Measurements from ENCODE around the gene UBXN11.

Gene UBXN11

GRCh38 chr1:26254404-26254803 lies 52.0 kb downstream of the UBXN11 start:
- Histone ChIP-seq H3K9ac (ENCODE audit: low read length in 5 of 5) (no peak overlapping the region), H3K4me3 (ENCODE audit: low read depth in 1 of 5, low read length in 5 of 5) (no peak overlapping the region), H3K36me3 (ENCODE audit: control insufficient read depth in 5 of 5, insufficient read depth in 5 of 5, low read length in 5 of 5) (peaks cover 10 to 36% (median 21%) of the 10 kb centered on the region in 5 donors), H3K27me3 (ENCODE audit: control insufficient read depth in 5 of 5, insufficient read depth in 4 of 5, low read length in 5 of 5) (no peaks in the 10 kb centered on the region), H3K4me1 (ENCODE audit: control insufficient read depth in 5 of 5, insufficient read depth in 5 of 5, low read length in 5 of 5) (no peaks in the 10 kb centered on the region), H3K27ac (ENCODE audit: low read depth, low read length) (no peak overlapping the region), H3K9me3 (ENCODE audit: control insufficient read depth in 5 of 5, low read length in 5 of 5) (no peaks in the 10 kb centered on the region)

DNA sequence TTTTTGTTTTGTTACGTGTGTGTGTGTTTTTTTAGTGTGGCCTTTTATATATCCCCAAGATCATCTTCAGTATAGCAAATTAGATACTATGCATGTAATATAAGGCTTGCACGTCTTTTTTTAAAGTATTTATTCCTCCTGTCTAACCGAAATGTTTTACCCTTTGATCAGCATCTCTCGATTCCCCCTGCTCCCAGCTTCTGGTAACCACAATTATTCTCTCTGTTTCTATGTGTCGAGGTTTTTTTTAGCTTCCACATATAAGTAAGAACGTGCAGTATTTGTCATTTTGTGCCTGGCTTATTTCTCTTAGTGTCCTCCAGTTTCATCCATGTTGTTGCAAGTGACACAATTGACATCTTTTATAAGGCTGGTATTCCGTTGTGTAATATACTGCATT lies 53.7 kb downstream of the UBXN11 start:
- Histone ChIP-seq H3K4me1 (ENCODE audit: control insufficient read depth in 5 of 5, insufficient read depth in 5 of 5, low read length in 5 of 5) (no peaks in the 10 kb centered on the region), H3K4me3 (ENCODE audit: low read depth in 1 of 5, low read length in 5 of 5) (no peak overlapping the region), H3K9me3 (ENCODE audit: control insufficient read depth in 5 of 5, low read length in 5 of 5) (no peaks in the 10 kb centered on the region), H3K27me3 (ENCODE audit: control insufficient read depth in 5 of 5, insufficient read depth in 4 of 5, low read length in 5 of 5) (no peaks in the 10 kb centered on the region), H3K36me3 (ENCODE audit: control insufficient read depth in 5 of 5, insufficient read depth in 5 of 5, low read length in 5 of 5) (peaks cover 6 to 25% (median 14%) of the 10 kb centered on the region in 5 donors), H3K27ac (ENCODE audit: low read depth, low read length) (no peak overlapping the region), H3K9ac (ENCODE audit: low read length in 5 of 5) (no peak overlapping the region)

DNA sequence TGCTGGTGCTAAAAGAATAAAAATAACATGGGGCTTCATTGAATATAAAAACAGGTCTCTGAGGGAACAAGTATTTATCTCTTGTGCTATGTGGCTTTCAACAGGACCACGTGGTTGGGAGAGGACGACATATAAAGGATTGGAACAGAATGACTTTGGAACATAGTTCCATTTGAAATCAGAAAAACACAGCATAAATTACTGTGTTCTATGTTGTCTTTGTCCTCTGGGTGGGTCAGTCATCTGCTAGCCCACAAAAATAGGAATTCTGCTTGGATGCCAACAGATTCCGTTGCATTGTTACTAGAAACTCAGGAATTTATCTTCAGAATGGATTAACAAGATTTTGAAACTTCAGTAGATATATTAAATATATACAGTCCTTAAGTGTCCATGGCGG lies 66.5 kb downstream of the UBXN11 start:
- no peaks in the 10 kb centered on the region for H3K27me3 ChIP-seq (ENCODE audit: control insufficient read depth in 5 of 5, insufficient read depth in 4 of 5, low read length in 5 of 5)
- H3K4me1 ChIP-seq (ENCODE audit: control insufficient read depth in 5 of 5, insufficient read depth in 5 of 5, low read length in 5 of 5) = peaks cover 0 to 5% (median 4%) of the 10 kb centered on the region in 5 donors
- H3K4me3 ChIP-seq (ENCODE audit: low read depth in 1 of 5, low read length in 5 of 5) = no peak overlapping the region
- peaks cover 0 to 9% (median 3%) of the 10 kb centered on the region in 5 donors for H3K36me3 ChIP-seq (ENCODE audit: control insufficient read depth in 5 of 5, insufficient read depth in 5 of 5, low read length in 5 of 5)
- no peak overlapping the region for H3K9ac ChIP-seq (ENCODE audit: low read length in 5 of 5)
- no peaks in the 10 kb centered on the region for H3K9me3 ChIP-seq (ENCODE audit: control insufficient read depth in 5 of 5, low read length in 5 of 5)
- no peak overlapping the region for H3K27ac ChIP-seq (ENCODE audit: low read depth, low read length)

GRCh38 chr1:26237230-26237966 lies 69.0 kb downstream of the UBXN11 start:
- Histone ChIP-seq H3K36me3 (ENCODE audit: control insufficient read depth in 5 of 5, insufficient read depth in 5 of 5, low read length in 5 of 5) (no peaks in the 10 kb centered on the region), H3K9ac (ENCODE audit: low read length in 5 of 5) (no peak overlapping the region), H3K4me1 (ENCODE audit: control insufficient read depth in 5 of 5, insufficient read depth in 5 of 5, low read length in 5 of 5) (peaks cover 0 to 16% (median 14%) of the 10 kb centered on the region in 5 donors), H3K27ac (ENCODE audit: low read depth, low read length) (no peak overlapping the region), H3K9me3 (ENCODE audit: control insufficient read depth in 5 of 5, low read length in 5 of 5) (no peaks in the 10 kb centered on the region), H3K27me3 (ENCODE audit: control insufficient read depth in 5 of 5, insufficient read depth in 4 of 5, low read length in 5 of 5) (no peaks in the 10 kb centered on the region), H3K4me3 (ENCODE audit: low read depth in 1 of 5, low read length in 5 of 5) (no peak overlapping the region)

- H3K27ac ChIP-seq (ENCODE audit: low read depth, low read length) = peak overlapping the region; percentile 84
- no peaks in the 10 kb centered on the region for H3K36me3 ChIP-seq (ENCODE audit: control insufficient read depth in 5 of 5, insufficient read depth in 5 of 5, low read length in 5 of 5)
- peak overlapping the region; percentile 85 to 96 (median 95) for H3K4me3 ChIP-seq (ENCODE audit: low read depth in 1 of 5, low read length in 5 of 5)
- H3K27me3 ChIP-seq (ENCODE audit: control insufficient read depth in 5 of 5, insufficient read depth in 4 of 5, low read length in 5 of 5) = no peaks in the 10 kb centered on the region
- H3K9ac ChIP-seq (ENCODE audit: low read length in 5 of 5) = peak overlapping the region; percentile 86 to 98 (median 89)
- no peaks in the 10 kb centered on the region for H3K9me3 ChIP-seq (ENCODE audit: control insufficient read depth in 5 of 5, low read length in 5 of 5)
- peaks cover 0 to 16% (median 14%) of the 10 kb centered on the region in 5 donors for H3K4me1 ChIP-seq (ENCODE audit: control insufficient read depth in 5 of 5, insufficient read depth in 5 of 5, low read length in 5 of 5)
These were observed 71.6 kb downstream of the UBXN11 start for GRCh38 chr1:26234644-26235370.

DNA sequence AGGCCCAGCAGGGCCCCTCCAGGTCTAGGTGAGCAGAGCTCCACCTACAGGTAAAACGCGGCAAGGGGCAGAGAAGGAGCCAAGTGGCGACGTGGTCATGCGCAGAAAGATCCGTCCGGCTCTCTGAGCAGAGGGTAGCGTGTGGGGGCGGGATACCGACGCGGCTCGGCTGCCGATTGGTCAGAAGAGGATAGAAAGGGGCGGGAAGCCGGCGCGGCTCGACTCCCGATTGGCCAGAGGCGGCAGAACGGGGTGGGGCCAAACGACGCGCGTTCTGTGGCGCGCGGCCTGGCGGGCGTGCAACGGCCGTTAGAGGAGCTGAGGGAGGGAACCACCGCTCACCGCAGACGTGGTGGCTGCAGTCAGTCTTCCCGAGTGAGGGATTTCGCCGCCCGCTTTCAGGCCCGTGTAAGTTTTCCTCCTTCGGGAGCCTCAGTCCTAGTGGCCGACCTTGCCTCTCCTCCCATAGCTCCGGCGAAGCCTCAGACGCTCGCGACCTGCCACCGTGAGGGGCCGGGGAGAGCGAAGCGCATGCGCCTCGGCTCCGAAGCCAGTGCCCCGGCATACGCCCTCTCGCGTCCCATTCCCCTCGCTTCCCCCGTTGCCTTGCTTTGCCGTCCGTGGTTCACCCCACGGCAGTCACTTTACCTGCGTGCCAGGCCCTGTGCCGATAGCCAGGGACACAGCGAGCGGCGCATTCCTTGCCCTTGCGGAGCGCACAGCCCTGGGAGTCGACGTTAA lies 72.4 kb downstream of the UBXN11 start, which contains the start of gene CEP85:
TSS of gene CEP85 (plus strand) at position 298 of the 741 bp plus-strand sequence. CDS start 5,584 bp downstream, outside the sequence.
- Histone ChIP-seq H3K36me3 (ENCODE audit: control insufficient read depth in 5 of 5, insufficient read depth in 5 of 5, low read length in 5 of 5) (no peaks in the 10 kb centered on the region), H3K4me1 (ENCODE audit: control insufficient read depth in 5 of 5, insufficient read depth in 5 of 5, low read length in 5 of 5) (peaks cover 0 to 16% (median 14%) of the 10 kb centered on the region in 5 donors), H3K9ac (ENCODE audit: low read length in 5 of 5) (peak within 1 kb of the TSS; percentile 86 to 98 (median 89)), H3K27me3 (ENCODE audit: control insufficient read depth in 5 of 5, insufficient read depth in 4 of 5, low read length in 5 of 5) (no peaks in the 10 kb centered on the region), H3K4me3 (ENCODE audit: low read depth in 1 of 5, low read length in 5 of 5) (peak within 1 kb of the TSS; percentile 85 to 96 (median 95)), H3K27ac (ENCODE audit: low read depth, low read length) (peak within 1 kb of the TSS; percentile 84), H3K9me3 (ENCODE audit: control insufficient read depth in 5 of 5, low read length in 5 of 5) (no peaks in the 10 kb centered on the region)

Data from subcutaneous abdominal adipose tissue (tissue), 5 donors.